NCI-H187 treated with DMSO at 0.1 percent for 48 hours (cell line): Measurements from ENCODE around the gene SLC22A3.
"Not testable (repeated sequence)": the region's sequence is repeated elsewhere in the genome, so short reads cannot be mapped to it uniquely, and the experiment has no call there.

Experiments used
- DNase-seq: peaks from one replicate; lab custom pipeline; 2025; lab: John Stamatoyannopoulos, UW

The SLC22A3 gene

GRCh38 chr6:160373601-160374000 is 25.4 kb downstream of the SLC22A3 start:
- DNase-seq = not testable (repeated sequence)

GRCh38 chr6:160374836-160375560 is 26.8 kb downstream of the SLC22A3 start:
- DNase-seq = no peak

DNA sequence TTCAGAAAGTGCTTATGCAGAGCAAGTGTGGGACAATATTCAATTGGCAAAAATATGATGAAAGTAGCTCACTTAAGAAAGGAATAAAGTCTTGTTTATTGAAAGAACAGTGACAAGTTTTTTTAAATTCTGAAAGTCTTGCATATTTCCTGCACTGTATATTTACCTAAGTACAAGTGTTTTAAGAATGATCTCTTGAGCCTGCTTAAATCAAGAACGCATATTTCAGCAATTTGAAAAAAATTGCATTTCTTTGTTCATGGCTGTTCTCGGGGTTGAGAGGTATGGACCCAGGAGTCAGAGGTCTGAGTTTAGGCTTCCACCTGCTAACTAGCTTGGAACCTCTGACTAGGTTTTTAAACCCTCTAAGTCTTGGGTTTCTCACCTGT is 27.4 kb downstream of the SLC22A3 start:
- DNase-seq = no peak

DNA sequence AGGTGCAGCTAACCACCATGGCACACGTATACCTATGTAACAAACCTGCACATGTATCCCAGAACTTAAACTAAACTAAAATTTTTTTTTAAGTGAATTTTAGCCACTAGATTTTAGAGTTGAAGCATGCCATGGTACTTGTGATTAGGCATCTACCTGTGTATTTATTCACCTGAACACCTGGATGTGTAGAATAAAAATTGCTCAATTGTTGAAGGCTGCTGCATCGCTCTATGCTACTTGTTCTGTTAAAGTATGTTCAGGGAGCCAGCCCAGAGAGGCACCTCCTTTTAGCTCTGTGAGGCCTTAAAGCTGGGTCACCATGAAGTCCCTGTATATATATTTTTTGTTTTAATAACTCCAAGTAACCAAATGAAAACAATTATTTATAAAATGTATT is 28.3 kb downstream of the SLC22A3 start:
- no peak for DNase-seq

DNA sequence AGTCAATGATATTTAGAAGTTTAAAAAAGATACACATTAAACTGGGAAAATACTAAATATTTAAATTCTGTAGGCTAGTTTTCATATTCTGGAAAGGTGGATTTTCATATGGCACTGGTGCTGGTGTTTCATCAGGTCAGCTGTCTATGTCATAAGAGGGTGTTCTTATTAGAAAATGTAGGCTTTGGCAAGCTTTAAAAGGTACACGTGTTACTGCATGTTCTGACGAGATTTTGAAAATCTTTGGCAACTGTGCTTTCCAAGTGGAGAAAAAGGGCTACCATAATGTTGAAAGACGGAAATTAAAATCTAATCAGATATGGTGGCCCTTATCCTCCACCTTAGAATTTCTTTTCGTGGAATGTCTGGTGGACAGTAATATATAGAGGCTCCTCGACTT is 30.0 kb downstream of the SLC22A3 start:
- DNase-seq = no peak

DNA sequence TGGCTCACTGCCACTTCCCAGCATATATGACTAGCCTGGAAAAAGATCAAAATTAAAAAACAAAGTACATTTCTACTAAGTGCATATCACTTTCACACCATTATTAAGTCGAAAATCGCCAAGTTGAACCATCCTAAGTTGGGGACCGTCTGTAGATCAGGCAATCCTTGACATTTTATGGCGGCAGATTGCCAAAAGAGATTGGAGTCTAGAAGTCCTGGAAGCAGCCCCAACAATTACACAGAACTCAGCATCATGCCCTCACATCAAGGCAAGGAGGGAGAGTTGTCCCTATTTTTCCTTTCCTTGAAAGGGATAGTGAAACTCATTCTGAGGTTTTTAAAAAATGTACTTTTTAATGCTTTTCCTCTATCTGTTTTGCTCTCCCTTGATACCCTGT is 30.7 kb downstream of the SLC22A3 start:
- DNase-seq = no peak

- no peak for DNase-seq
Observed at GRCh38 chr6:160379466-160379865, 31.3 kb downstream of the SLC22A3 start.

- no peak for DNase-seq
Observed at GRCh38 chr6:160382946-160383345, 34.8 kb downstream of the SLC22A3 start.

- DNase-seq = no peak
Observed at GRCh38 chr6:160386869-160387530, 38.8 kb downstream of the SLC22A3 start.

DNA sequence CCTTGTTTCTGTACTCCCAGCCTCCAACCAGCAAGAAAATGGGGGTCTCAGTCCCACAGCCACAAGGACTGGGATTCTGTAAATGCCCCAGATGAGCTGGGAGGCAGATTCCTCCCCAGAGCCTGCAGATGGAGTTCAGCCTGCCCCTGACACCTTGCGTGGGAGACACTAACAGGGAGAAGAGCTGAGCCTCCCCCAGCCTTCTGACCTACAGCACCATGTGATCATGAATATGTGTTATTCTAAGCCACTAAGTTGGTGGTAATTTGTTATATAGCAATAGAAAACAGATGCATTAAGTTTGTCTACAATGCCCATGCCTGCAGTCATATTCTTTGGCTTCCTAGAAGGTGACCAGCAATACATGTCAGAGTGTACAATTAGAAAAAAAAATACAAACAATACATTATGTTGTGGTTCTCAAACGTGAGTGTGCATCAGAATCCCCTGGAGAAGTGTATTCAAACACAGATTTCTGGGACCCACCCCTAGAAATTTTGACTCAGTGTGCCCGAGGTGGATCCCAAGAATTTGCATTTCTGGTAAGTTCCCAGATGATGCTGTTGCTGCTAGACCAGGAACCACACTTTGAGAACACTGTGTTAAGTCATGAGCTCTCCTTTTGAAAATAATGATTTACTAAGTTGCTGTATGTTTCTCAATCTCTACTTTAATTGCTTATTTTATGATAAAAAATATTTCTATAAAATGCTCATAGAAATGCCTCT is 39.9 kb downstream of the SLC22A3 start:
- no peak for DNase-seq

- DNase-seq = no peak
Observed at GRCh38 chr6:160388922-160389321, 40.7 kb downstream of the SLC22A3 start.

- no peak for DNase-seq
Observed at GRCh38 chr6:160391419-160392116, 43.4 kb downstream of the SLC22A3 start.

DNA sequence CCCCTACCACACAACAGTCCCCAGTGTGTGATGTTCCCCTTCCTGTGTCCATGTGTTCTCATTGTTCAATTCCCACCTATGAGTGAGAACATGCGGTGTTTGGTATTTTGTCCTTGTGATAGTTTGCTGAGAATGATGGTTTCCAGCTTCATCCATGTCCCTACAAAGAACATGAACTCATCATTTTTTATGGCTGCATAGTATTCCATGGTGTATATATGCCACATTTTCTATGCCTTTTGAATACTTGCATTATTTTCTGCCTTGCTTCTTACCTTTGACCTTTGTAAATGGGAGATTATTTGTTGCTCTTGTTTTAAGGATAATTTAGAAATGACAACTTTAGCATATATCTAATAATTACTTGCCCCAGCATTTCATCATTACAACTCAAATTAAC is 45.3 kb downstream of the SLC22A3 start:
- not testable (repeated sequence) for DNase-seq

DNA sequence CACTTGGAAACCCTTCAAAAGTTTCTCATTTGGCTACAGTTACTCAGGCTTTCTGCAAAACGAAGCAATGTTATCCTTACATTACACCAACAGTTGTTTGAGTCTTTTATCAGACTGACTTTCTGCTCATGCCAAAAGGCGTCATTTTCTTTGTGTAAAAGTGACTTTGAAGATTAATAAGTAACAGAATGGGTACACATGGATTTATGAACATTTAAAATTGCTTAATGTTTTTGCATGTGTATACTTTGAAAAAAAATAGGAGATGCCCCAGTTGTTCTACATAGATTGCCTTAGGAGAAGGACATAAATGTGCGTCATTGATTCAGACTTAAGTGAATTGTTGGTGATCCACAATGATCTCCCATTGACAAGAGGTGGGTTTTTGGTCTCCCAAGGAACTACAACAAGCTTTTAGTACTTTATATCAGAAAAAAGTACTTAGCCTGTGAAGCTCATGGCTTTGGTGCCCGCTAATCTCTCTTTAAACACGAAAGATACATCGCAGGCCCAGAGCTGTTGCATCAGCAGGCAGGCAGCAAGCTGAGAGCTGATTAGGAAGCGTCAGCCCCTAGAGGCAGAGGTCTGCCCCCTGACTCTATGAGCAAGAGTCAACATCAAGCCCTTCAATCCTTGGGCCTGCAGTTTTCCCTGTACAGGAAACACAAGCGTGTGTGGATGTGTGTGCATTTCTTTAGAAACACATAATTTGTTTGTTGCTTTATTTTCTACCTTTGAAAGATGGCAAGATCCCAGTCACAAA is 45.9 kb downstream of the SLC22A3 start:
- no peak for DNase-seq

- no peak for DNase-seq
Observed at GRCh38 chr6:160394654-160395035, 46.5 kb downstream of the SLC22A3 start.

GRCh38 chr6:160395187-160395586 is 47.0 kb downstream of the SLC22A3 start:
- DNase-seq = no peak

GRCh38 chr6:160396292-160396691 is 48.1 kb downstream of the SLC22A3 start:
- no peak for DNase-seq

- DNase-seq = no peak
Observed at GRCh38 chr6:160398674-160399271, 50.6 kb downstream of the SLC22A3 start.

- DNase-seq = no peak
Observed at GRCh38 chr6:160400446-160400845, 52.3 kb downstream of the SLC22A3 start.

DNA sequence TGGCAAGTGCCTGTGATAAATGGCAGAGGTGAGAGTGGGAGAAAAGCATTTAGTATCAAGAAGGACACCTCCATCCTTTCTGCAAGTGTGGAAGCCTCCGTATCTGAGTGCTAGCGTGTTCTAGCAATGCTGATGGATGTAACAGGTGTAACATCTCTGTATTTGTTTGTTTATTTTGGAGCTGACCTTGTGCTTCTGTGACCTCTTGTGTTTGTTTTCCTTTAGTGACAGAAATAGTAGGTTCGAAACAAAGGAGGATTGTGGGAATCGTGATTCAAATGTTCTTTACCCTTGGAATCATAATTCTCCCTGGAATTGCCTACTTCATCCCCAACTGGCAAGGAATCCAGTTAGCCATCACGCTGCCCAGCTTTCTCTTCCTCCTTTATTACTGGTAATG is 60.4 kb downstream of the SLC22A3 start:
- no peak for DNase-seq

DNA sequence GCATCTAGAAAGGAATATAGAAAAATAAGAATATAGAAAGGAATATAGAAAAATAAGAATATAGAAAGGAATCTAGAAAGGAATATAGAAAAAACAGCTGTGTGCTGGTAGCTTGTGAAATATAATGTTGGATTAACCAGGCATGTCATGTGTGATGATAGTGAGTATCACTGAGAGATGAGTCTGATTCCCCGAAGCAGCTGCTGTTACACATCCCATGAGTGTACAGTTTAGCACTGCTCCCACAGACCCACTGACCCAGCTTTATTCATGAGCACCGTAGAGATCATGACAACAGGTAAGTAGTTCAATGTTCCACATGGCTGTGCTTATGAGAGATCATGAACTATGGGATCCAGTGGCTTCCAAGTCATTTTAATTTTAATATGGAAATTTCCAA is 64.8 kb downstream of the SLC22A3 start:
- DNase-seq = no peak
